Type B pancreatic cell (in vitro differentiated cells): ENCODE data around the gene COPS7B. TPM values are rescaled to one million over a fixed set of nuclear protein-coding genes. Genes with fewer than 3 reads are reported as not detected.
A peak's percentile ranks its signal among the peaks of the same experiment; 100 is the strongest.

ENCODE experiments used
- DNase-seq: peaks from one replicate; pipeline ENCODE4 v3.0.0; 2021; ENCODE audit warnings: mixed read lengths; ENCODE audit not compliant: unreplicated experiment; ENCODE audit errors: extremely low spot score
- H3K27ac Mint-ChIP-seq: 2 replicates; pipeline ENCODE4 v1.8.0; 2021; ENCODE audit warnings: mild to moderate bottlenecking, mixed read lengths
- H3K27me3 Mint-ChIP-seq: 2 replicates; pipeline ENCODE4 v1.8.0; 2021; ENCODE audit warnings: mixed read lengths
- H3K36me3 Mint-ChIP-seq: 2 replicates; pipeline ENCODE4 v1.8.0; 2021; ENCODE audit warnings: mixed read lengths
- H3K4me1 Mint-ChIP-seq: one replicate; pipeline ENCODE4 v1.8.0; 2021; ENCODE audit warnings: mixed read lengths; ENCODE audit not compliant: unreplicated experiment
- H3K4me3 Mint-ChIP-seq: 2 replicates; pipeline ENCODE4 v1.8.0; 2021; ENCODE audit warnings: mild to moderate bottlenecking, mixed read lengths
- H3K9me3 Mint-ChIP-seq: 2 replicates; pipeline ENCODE4 v1.8.0; 2021; ENCODE audit warnings: mixed read lengths
- CTCF ChIP-seq: fragments of 200-600 bp; sonication (generic); conservative IDR thresholded peaks from 2 replicates; pipeline ENCODE4 v1.5.0; 2021; ENCODE audit warnings: antibody characterized with exemption, mild to moderate bottlenecking
- total RNA-seq: library from RNA; stranded (reverse); gene quantifications from 2 replicates; pipeline ENCODE4 v1.2.1, GENCODE V29; 2021; ENCODE audit warnings: low replicate concordance

The COPS7B gene
- total RNA-seq, 1 donor from 2014 or later, result 48.1 TPM

DNA sequence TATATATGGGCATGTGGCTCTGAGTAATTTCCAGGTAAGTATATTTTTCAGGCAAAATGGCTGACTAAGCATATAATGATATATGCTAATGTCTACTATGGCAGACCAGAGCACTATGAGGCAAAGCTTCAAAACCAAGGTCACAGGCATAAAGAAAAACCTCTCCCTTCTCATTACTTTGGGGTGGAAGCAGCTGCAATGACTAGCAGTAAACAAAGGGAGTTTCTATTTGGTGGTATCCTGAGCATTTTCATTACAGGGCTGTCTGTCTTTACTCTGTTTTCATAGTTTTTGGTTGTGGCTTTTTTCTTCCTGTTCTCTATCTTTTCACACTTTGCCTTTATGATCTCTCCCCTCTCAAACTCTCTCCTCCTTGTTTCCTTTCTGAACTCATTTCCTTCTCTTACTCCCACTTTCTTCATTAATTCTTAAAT lies 20.7 kb upstream of the COPS7B start:
- H3K4me1 Mint-ChIP-seq, result peaks cover 16% of the 10 kb centered on the region
- peak overlapping the region; percentile 1 for H3K27ac Mint-ChIP-seq

DNA sequence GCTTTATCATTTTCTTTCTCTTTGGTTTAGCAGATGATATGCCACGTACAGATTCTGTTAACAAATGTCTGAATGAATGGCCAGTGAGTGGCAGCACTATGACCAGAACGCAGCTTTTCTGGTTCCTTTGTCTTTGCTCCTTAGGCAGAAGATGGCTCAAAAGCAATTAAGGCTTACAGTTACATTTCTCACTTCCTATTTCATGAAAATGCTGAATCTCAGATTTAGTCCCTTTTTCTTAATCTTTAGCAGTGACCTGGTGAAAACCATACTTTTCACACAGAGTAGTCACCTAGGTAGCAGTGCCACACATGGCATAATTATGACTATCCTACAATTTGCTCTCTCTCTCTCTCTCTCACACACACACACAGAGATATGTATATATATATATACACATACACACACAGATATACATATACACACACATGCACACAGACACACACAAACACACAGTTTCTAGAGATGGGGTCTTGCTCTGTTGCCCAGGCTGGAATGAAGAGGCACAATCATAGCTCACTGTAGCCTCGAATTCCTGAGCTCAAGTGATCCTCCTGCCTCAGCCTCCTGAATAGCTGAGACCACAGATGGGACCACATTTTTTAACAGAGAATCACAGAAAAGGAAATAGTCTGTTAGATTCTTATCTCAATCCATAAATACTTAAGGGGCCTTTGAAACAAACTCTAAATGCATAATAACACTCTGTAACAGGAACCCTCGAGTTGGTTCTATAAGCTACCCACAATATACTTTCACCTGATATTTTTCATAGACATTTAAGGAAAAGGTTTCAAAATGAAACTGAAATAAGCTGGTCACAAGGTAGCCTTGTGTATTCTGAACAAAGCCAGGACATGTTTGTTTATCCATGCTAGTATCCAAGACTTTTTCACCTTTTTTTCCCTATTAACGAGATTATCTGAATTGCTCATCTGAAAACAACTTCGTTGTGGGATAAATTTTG lies 16.8 kb upstream of the COPS7B start:
- no peaks in the 10 kb centered on the region for H3K27me3 Mint-ChIP-seq
- no peak for DNase-seq
- H3K4me3 Mint-ChIP-seq, result no peak overlapping the region
- H3K9me3 Mint-ChIP-seq, result no peaks in the 10 kb centered on the region
- no peak for TF ChIP-seq CTCF
- H3K27ac Mint-ChIP-seq, result no peak overlapping the region
- no peaks in the 10 kb centered on the region for H3K36me3 Mint-ChIP-seq
- peaks cover 16% of the 10 kb centered on the region for H3K4me1 Mint-ChIP-seq

More for the DNA sequence above, 20.7 kb upstream of the COPS7B start:
- no peak for DNase-seq
- Mint-ChIP-seq H3K4me3 (no peak overlapping the region), H3K27me3 (no peaks in the 10 kb centered on the region), H3K36me3 (no peaks in the 10 kb centered on the region), H3K9me3 (no peaks in the 10 kb centered on the region)
- TF ChIP-seq CTCF, result no peak

DNA sequence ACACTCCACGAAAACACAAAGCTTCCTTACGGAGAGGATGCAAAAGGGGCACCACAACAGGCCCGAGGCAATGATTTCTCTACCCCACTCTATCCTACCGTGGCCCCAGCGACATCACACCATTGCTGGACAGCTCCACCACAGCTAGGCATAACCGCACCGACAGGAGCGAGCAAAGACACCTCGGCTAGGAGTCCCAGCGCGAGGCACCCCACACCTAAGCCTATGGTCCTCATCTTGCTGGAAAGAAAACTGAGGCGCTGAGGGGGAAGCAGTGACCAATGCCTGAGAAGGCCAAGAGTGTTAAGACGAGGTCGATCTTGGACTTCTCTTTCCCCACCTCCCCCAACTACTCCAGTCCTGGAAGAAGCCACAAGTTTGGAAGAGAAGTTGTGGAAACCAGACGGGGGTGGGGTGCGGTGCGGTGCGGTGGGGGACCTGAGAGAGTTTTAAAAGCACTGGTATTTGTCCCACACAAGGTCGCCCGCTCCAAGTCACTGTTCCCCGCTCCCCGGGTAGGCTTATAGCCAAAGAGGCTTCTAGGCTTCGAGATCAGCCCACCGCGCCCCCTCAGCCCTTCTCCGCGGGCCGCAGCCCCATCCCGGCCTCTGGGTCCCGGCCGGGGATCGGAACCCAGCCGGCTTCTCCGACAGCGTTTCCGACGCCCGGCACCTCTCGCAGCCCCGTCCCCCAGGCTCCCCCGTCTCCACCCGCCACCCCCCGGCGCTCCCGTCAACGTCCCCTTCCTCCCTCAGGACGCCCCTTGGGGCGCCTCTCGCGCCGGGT lies 5.9 kb upstream of the COPS7B start:
- Mint-ChIP-seq H3K27ac (peak overlapping the region; percentile 61), H3K27me3 (peaks cover 6% of the 10 kb centered on the region), H3K4me1 (peaks cover 29% of the 10 kb centered on the region), H3K4me3 (peak overlapping the region; percentile 98), H3K9me3 (no peaks in the 10 kb centered on the region), H3K36me3 (no peaks in the 10 kb centered on the region)
- no peak for DNase-seq
- TF ChIP-seq CTCF, result no peak

GRCh38 chr2:231780909-231781797 lies 5.1 kb upstream of the COPS7B start, which contains the start of gene PDE6D:
TSS of gene PDE6D (minus strand) at chr2:231781282. CDS start at chr2:231781114, 168 bp downstream.
- H3K27me3 Mint-ChIP-seq, result peaks cover 6% of the 10 kb centered on the region
- H3K9me3 Mint-ChIP-seq, result no peaks in the 10 kb centered on the region
- H3K36me3 Mint-ChIP-seq, result no peaks in the 10 kb centered on the region
- peak within 1 kb of the TSS; percentile 98 for H3K4me3 Mint-ChIP-seq
- no peak for TF ChIP-seq CTCF
- H3K4me1 Mint-ChIP-seq, result peaks cover 35% of the 10 kb centered on the region
- DNase-seq, result peak; percentile 97
- H3K27ac Mint-ChIP-seq, result peak within 1 kb of the TSS; percentile 94
